Vagina (tissue), 2 donors: ENCODE results near the gene DOC2B. TPM values are rescaled to one million over a fixed set of nuclear protein-coding genes. Genes with fewer than 3 reads are reported as not detected.

ENCODE experiments used
- DNase-seq, 2 donors: peaks; one replicate each; pipeline ENCODE4 v3.0.0-alpha.2; 2017; ENCODE audit errors: extremely low spot score in 2 of 2
- H3K27ac ChIP-seq: fragments of 200-600 bp; sonication (generic); one replicate; pipeline ENCODE4 v1.5.1; 2019
- H3K27me3 ChIP-seq: fragments of 200-600 bp; sonication (generic); one replicate; pipeline ENCODE4 v1.5.1; 2019
- H3K36me3 ChIP-seq, 2 donors: fragments of 200-600 bp; sonication (generic); one replicate each; pipeline ENCODE4 v1.5.1; 2017 to 2019
- H3K4me1 ChIP-seq: fragments of 200-600 bp; sonication (generic); one replicate; pipeline ENCODE4 v1.5.1; 2019
- H3K4me3 ChIP-seq, 2 donors: fragments of 200-600 bp; sonication (generic); 1 replicate in 1 of 2; 2 replicates in 1 of 2; pipeline ENCODE4 v1.5.1; 2016 to 2019
- H3K9me3 ChIP-seq: fragments of 200-600 bp; sonication (generic); one replicate; pipeline ENCODE4 v1.5.1; 2019
- CTCF ChIP-seq, 3 experiments: fragments of 450-650 bp in 2 of 3; fragments of 200-600 bp in 1 of 3; sonication (generic) in 1 of 3; IDR thresholded peaks; one replicate each; pipeline ENCODE4 v1.5.1; 2017 to 2019; ENCODE audit warnings: antibody characterized with exemption in 3 of 3, mild to moderate bottlenecking in 2 of 3, moderate library complexity in 2 of 3
- POLR2A ChIP-seq, 2 donors: fragments of 450-650 bp; IDR thresholded peaks; one replicate each; pipeline ENCODE4 v1.6.1; 2017; ENCODE audit warnings: antibody characterized with exemption in 2 of 2, mild to moderate bottlenecking in 2 of 2, moderate library complexity in 2 of 2
- POLR2AphosphoS5 ChIP-seq, 2 donors: sonication (generic); formaldehyde crosslinking; IDR thresholded peaks; one replicate each; pipeline ENCODE4 v1.9.0; 2017; ENCODE audit warnings: antibody characterized with exemption in 2 of 2, mild to moderate bottlenecking in 2 of 2, low read depth in 1 of 2; ENCODE audit not compliant: insufficient read depth in 1 of 2
- intact Hi-C: fragments of 100-400 bp; cut with DNase I; formaldehyde crosslinking; loops from one replicate; pipeline ENCODE4 v1.15.1; 2023
- total RNA-seq: library from RNA; depleted of rRNA; stranded (reverse); fragments of >200 nt; gene quantifications from one replicate; pipeline ENCODE4 v1.2.3, GENCODE V29; 2016

Gene DOC2B
- total RNA-seq, 1 donor from 2014 or later, result 10.1 TPM

GRCh38 chr17:148757-149156 is 32.7 kb downstream of the DOC2B start:
- TF ChIP-seq POLR2AphosphoS5 (IDR thresholded peaks at IDR 0.05; ENCODE audit: insufficient read depth in 1 of 2, low read depth in 1 of 2) (no peak), CTCF (IDR thresholded peaks at IDR 0.05) (no peak), POLR2A (IDR thresholded peaks at IDR 0.05) (no peak)
- no peak for DNase-seq
- Histone ChIP-seq H3K4me3 (no peak overlapping the region), H3K27ac (no peak overlapping the region), H3K27me3 (no peaks in the 10 kb centered on the region), H3K9me3 (no peaks in the 10 kb centered on the region), H3K36me3 (no peaks in the 10 kb centered on the region), H3K4me1 (no peaks in the 10 kb centered on the region)
- intact Hi-C loops, result no loop called here

DNA sequence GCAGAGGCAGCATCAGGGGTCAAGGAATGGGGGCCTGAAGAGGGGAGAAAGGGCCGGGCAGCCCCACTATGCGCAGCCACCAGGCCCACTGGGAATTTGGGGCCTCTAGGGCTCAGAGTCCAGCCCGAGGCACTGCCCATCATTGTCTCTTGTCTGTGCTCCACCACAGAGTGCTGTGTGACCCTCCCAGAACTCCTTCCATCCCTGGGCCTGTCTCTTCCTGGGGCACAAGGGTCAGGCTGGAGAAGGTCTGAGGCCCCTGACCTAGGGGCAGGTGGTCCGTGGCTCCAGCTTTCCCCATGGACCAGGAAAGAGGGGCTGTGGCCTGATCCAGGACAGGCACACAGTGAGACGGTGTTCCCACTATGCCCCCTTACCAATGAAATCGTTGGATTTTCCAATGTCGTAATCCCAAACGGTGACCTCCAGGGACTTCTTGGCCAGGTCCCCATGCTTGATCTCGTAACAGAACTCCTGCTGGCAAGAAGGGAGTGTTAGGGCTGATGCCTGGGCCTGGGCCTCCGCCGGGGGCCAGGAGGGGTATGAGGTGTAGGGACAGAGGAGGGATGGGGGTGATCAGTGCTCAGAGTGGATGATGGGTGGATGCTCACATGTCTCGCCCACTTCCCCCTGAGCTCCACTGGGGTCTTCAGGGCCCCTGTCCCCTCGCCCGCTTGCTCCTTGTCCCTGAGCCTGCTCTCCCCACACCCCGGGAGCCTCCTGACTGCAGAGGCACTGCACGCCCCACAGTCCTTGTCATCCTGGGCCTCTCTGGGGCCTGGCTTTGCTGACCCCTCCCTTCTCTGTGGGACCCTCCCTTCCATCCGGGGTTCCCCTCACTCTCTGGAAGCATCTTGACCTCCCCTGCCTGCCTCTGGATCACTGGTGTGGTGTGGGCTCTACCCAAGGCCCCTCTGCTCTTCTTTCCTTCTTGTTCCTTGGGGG is 33.4 kb downstream of the DOC2B start:
- no peak for DNase-seq
- H3K4me3 ChIP-seq, result no peak overlapping the region
- intact Hi-C loops, result no loop called here
- H3K4me1 ChIP-seq, result no peaks in the 10 kb centered on the region
- H3K36me3 ChIP-seq, result no peaks in the 10 kb centered on the region
- TF ChIP-seq CTCF (IDR thresholded peaks at IDR 0.05) (no peak), POLR2AphosphoS5 (IDR thresholded peaks at IDR 0.05; ENCODE audit: insufficient read depth in 1 of 2, low read depth in 1 of 2) (no peak), POLR2A (IDR thresholded peaks at IDR 0.05) (no peak)
- H3K27me3 ChIP-seq, result no peaks in the 10 kb centered on the region
- H3K27ac ChIP-seq, result no peak overlapping the region
- no peaks in the 10 kb centered on the region for H3K9me3 ChIP-seq

DNA sequence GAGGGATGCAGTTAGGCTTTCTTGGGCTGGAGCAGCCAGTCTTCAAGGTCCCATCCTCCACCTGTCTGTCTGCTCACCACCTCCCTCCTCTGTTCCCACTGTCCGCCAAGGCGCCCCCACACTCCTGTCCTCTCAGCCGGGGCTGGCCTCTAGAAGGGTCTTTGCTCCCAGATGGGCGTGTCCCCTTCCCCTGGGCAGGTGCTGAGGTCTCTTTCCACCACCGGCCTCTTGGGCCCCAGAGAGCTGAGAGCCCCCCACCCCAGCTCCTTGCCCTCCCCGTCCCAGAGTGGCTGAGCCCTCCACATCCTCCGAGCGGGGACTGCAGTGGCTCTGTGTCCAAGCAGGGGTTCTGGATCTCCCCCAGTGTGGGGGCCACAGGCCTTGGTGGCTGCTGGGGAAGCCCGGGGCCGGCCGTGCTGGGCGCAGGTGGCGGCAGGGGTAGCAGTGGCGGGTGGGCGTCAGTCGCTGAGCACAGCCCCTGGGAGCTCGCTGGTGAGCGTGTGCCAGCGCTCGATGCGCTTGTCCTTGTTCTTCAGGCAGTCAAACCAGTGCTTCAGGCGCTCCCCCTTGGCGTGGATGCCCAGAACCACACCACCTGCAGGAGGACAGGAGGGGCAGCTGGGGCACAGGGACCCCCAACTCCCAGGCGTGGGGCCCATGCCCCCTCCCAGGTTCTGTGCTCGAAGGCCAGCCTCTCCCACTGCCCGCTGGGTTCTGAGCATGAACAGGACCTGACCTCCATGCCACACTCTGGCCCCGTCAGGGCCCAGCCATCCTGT is 34.3 kb downstream of the DOC2B start:
- intact Hi-C loops, result no loop called here
- Histone ChIP-seq H3K4me1 (no peaks in the 10 kb centered on the region), H3K9me3 (no peaks in the 10 kb centered on the region), H3K36me3 (no peaks in the 10 kb centered on the region), H3K27ac (no peak overlapping the region), H3K4me3 (no peak overlapping the region), H3K27me3 (no peaks in the 10 kb centered on the region)
- no peak for DNase-seq
- no peak for TF ChIP-seq POLR2AphosphoS5 (IDR thresholded peaks at IDR 0.05; ENCODE audit: insufficient read depth in 1 of 2, low read depth in 1 of 2)
- no peak for TF ChIP-seq CTCF (IDR thresholded peaks at IDR 0.05)
- no peak for TF ChIP-seq POLR2A (IDR thresholded peaks at IDR 0.05)

DNA sequence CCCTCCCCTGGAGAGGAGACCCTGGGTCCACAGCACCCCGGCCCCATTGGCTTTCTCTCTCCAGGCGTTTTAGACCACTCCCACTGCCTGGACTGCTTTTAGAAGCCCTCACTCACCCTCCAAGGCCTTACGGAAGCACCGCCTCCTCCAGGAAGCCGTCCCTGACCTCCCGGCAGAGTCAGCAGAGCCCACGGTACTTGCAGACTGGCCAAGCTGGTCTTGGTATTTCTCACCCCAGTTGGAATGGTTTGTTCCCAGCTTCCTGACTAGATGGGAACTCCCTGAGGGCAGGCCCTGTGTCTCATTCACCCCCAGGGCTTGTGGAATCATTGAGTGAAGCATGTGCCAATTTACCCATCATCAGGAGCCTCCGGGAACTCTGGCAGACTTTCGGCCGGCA is 34.9 kb downstream of the DOC2B start:
- DNase-seq, result no peak
- Histone ChIP-seq H3K4me1 (no peaks in the 10 kb centered on the region), H3K36me3 (no peaks in the 10 kb centered on the region), H3K27ac (no peak overlapping the region), H3K9me3 (no peaks in the 10 kb centered on the region), H3K4me3 (no peak overlapping the region), H3K27me3 (no peaks in the 10 kb centered on the region)
- no peak for TF ChIP-seq POLR2AphosphoS5 (IDR thresholded peaks at IDR 0.05; ENCODE audit: insufficient read depth in 1 of 2, low read depth in 1 of 2)
- no peak for TF ChIP-seq POLR2A (IDR thresholded peaks at IDR 0.05)
- TF ChIP-seq CTCF (IDR thresholded peaks at IDR 0.05), result no peak
- intact Hi-C loops, result no loop called here
